ENCODE measurements around the gene SAMSN1. TPM values are rescaled to one million over a fixed set of nuclear protein-coding genes. Genes with fewer than 3 reads are reported as not detected.
"Not testable (repeated sequence)": the region's sequence is repeated elsewhere in the genome, so short reads cannot be mapped to it uniquely, and the experiment has no call there.

Gene SAMSN1
- total RNA-seq, 1 donor from 2014 or later, result 2.6 TPM

GRCh38 chr21:14553422-14553821, 7.3 kb upstream of the SAMSN1 start:
- Mint-ChIP-seq H3K4me3 (no peak overlapping the region), H3K9me3 (no peaks in the 10 kb centered on the region), H3K27me3 (no peaks in the 10 kb centered on the region), H3K27ac (no peak overlapping the region), H3K4me1 (ENCODE audit: unreplicated experiment) (no peaks in the 10 kb centered on the region), H3K36me3 (no peaks in the 10 kb centered on the region)
- no peak for DNase-seq (ENCODE audit: extremely low spot score, unreplicated experiment)
- no peak for TF ChIP-seq CTCF (conservative IDR thresholded peaks at IDR 0.05)

- no peak for TF ChIP-seq CTCF (conservative IDR thresholded peaks at IDR 0.05)
- H3K9me3 Mint-ChIP-seq, result no peaks in the 10 kb centered on the region
- H3K36me3 Mint-ChIP-seq, result no peaks in the 10 kb centered on the region
- no peaks in the 10 kb centered on the region for H3K27me3 Mint-ChIP-seq
- no peaks in the 10 kb centered on the region for H3K4me1 Mint-ChIP-seq (ENCODE audit: unreplicated experiment)
- no peak overlapping the region for H3K27ac Mint-ChIP-seq
- DNase-seq (ENCODE audit: extremely low spot score, unreplicated experiment), result no peak
- H3K4me3 Mint-ChIP-seq, result no peak overlapping the region
These were observed 5.6 kb upstream of the SAMSN1 start for GRCh38 chr21:14551741-14552140.

- no peaks in the 10 kb centered on the region for H3K36me3 Mint-ChIP-seq
- no peaks in the 10 kb centered on the region for H3K4me1 Mint-ChIP-seq (ENCODE audit: unreplicated experiment)
- H3K9me3 Mint-ChIP-seq, result no peaks in the 10 kb centered on the region
- H3K27ac Mint-ChIP-seq, result no peak overlapping the region
- no peak for TF ChIP-seq CTCF (conservative IDR thresholded peaks at IDR 0.05)
- H3K27me3 Mint-ChIP-seq, result no peaks in the 10 kb centered on the region
- H3K4me3 Mint-ChIP-seq, result no peak overlapping the region
- no peak for DNase-seq (ENCODE audit: extremely low spot score, unreplicated experiment)
These were observed 4.0 kb upstream of the SAMSN1 start for GRCh38 chr21:14550135-14550534.

- Mint-ChIP-seq H3K4me1 (ENCODE audit: unreplicated experiment) (no peaks in the 10 kb centered on the region), H3K4me3 (no peak overlapping the region), H3K36me3 (no peaks in the 10 kb centered on the region), H3K27ac (no peak overlapping the region), H3K9me3 (no peaks in the 10 kb centered on the region), H3K27me3 (no peaks in the 10 kb centered on the region)
- DNase-seq (ENCODE audit: extremely low spot score, unreplicated experiment), result no peak
- TF ChIP-seq CTCF (conservative IDR thresholded peaks at IDR 0.05), result no peak
These were observed 2.7 kb upstream of the SAMSN1 start for GRCh38 chr21:14548779-14549178.

GRCh38 chr21:14547834-14548513, 1.9 kb upstream of the SAMSN1 start:
- DNase-seq (ENCODE audit: extremely low spot score, unreplicated experiment), result no peak
- no peaks in the 10 kb centered on the region for H3K27me3 Mint-ChIP-seq

GRCh38 chr21:14546719-14547118, 604 bp upstream of the SAMSN1 start:
- not testable (repeated sequence) for H3K36me3 Mint-ChIP-seq; H3K9me3 Mint-ChIP-seq; H3K4me3 Mint-ChIP-seq; H3K4me1 Mint-ChIP-seq (ENCODE audit: unreplicated experiment); H3K27me3 Mint-ChIP-seq; H3K27ac Mint-ChIP-seq; DNase-seq (ENCODE audit: extremely low spot score, unreplicated experiment)

More at GRCh38 chr21:14547834-14548513, 1.9 kb upstream of the SAMSN1 start:
- H3K27ac Mint-ChIP-seq, result no peak overlapping the region
- no peaks in the 10 kb centered on the region for H3K4me1 Mint-ChIP-seq (ENCODE audit: unreplicated experiment)
- no peak for TF ChIP-seq CTCF (conservative IDR thresholded peaks at IDR 0.05)
- H3K9me3 Mint-ChIP-seq, result no peaks in the 10 kb centered on the region
- H3K4me3 Mint-ChIP-seq, result no peak overlapping the region
- H3K36me3 Mint-ChIP-seq, result no peaks in the 10 kb centered on the region
